Adrenal gland (tissue), 5 donors: ENCODE results near the gene INO80E.

Source experiments
- CTCF ChIP-seq, 6 experiments: fragments of 450-650 bp in 4 of 6; fragments of 200-600 bp in 2 of 6; sonication (generic) in 1 of 6; IDR thresholded peaks; 1 replicate in 5 of 6; 2 replicates in 1 of 6; pipeline versions ENCODE4 v1.5.1 to v1.8.0; 2016 to 2021; ENCODE audit warnings: antibody characterized with exemption in 6 of 6, mild to moderate bottlenecking in 2 of 6, moderate library complexity in 1 of 6
- POLR2A ChIP-seq, 2 donors: fragments of 450-650 bp; IDR thresholded peaks; one replicate each; pipeline ENCODE4 v1.6.1; 2017; ENCODE audit warnings: antibody characterized with exemption in 2 of 2, mild to moderate bottlenecking in 2 of 2, moderate library complexity in 1 of 2
- donor health status: DM: no; HTN: no; CAD: no.

- TF ChIP-seq CTCF (IDR thresholded peaks at IDR 0.05) (no peak), POLR2A (IDR thresholded peaks at IDR 0.05) (no peak)
Measured at GRCh38 chr16:30053376-30054015, 57.5 kb downstream of the INO80E start.
